HT1080 (cell line): ENCODE data around the gene RPTOR. TPM values are rescaled to one million over a fixed set of nuclear protein-coding genes. Genes with fewer than 3 reads are reported as not detected.
"Not testable (repeated sequence)": the region's sequence is repeated elsewhere in the genome, so short reads cannot be mapped to it uniquely, and the experiment has no call there.

Experiments
- DNase-seq: peaks from one replicate; pipeline ENCODE4 v3.0.0-alpha.2; 2015; ENCODE audit warnings: low read depth
- total RNA-seq: library from RNA; depleted of rRNA; stranded (reverse); fragments of >200 nt; shearing (Covaris generic); gene quantifications from 2 replicates; pipeline ENCODE4 v1.2.3, GENCODE V29; 2014

RPTOR gene
- total RNA-seq, 1 experiment from 2014 or later, result 18.5 TPM

GRCh38 chr17:80807882-80808281, 263.2 kb downstream of the RPTOR start:
- DNase-seq, result no peak

GRCh38 chr17:80811181-80812105, 266.8 kb downstream of the RPTOR start:
- no peak for DNase-seq

- no peak for DNase-seq
Measured at GRCh38 chr17:80812362-80813088, 267.9 kb downstream of the RPTOR start.

- DNase-seq, result no peak
Measured at GRCh38 chr17:80813318-80813717, 268.7 kb downstream of the RPTOR start.

GRCh38 chr17:80814491-80814890, 269.9 kb downstream of the RPTOR start:
- DNase-seq, result no peak

- DNase-seq, result no peak
Measured at GRCh38 chr17:80815151-80815681, 270.6 kb downstream of the RPTOR start.

GRCh38 chr17:80815718-80816117, 271.1 kb downstream of the RPTOR start:
- not testable (repeated sequence) for DNase-seq

- DNase-seq, result no peak
Measured at GRCh38 chr17:80816241-80817103, 271.8 kb downstream of the RPTOR start.

GRCh38 chr17:80817321-80817845, 272.7 kb downstream of the RPTOR start:
- DNase-seq, result no peak

- peak; percentile 32 for DNase-seq
Measured at GRCh38 chr17:80817861-80818260, 273.2 kb downstream of the RPTOR start.

GRCh38 chr17:80818871-80819270, 274.2 kb downstream of the RPTOR start:
- DNase-seq, result no peak

GRCh38 chr17:80819422-80820164, 275.0 kb downstream of the RPTOR start:
- no peak for DNase-seq

- no peak for DNase-seq
Measured at GRCh38 chr17:80820331-80820730, 275.7 kb downstream of the RPTOR start.

- DNase-seq, result no peak
Measured at GRCh38 chr17:80821546-80821945, 276.9 kb downstream of the RPTOR start.

GRCh38 chr17:80822021-80822699, 277.5 kb downstream of the RPTOR start:
- no peak for DNase-seq

- no peak for DNase-seq
Measured at GRCh38 chr17:80822700-80823410, 278.2 kb downstream of the RPTOR start.

GRCh38 chr17:80824549-80825470, 280.2 kb downstream of the RPTOR start:
- no peak for DNase-seq
